Right forelimb (tissue), 1 donor: Measurements from ENCODE around the gene REG4.
"Not testable (repeated sequence)": the region's sequence is repeated elsewhere in the genome, so short reads cannot be mapped to it uniquely, and the experiment has no call there.

Experiments used
- DNase-seq: peaks from one replicate; pipeline ENCODE4 v3.0.0-alpha.2; 2018

The REG4 gene

GRCh38 chr1:119805746-119806145 is 5.5 kb downstream of the REG4 start:
- DNase-seq: no peak

- no peak for DNase-seq
Observed at GRCh38 chr1:119805247-119805646, 6.0 kb downstream of the REG4 start.

DNA sequence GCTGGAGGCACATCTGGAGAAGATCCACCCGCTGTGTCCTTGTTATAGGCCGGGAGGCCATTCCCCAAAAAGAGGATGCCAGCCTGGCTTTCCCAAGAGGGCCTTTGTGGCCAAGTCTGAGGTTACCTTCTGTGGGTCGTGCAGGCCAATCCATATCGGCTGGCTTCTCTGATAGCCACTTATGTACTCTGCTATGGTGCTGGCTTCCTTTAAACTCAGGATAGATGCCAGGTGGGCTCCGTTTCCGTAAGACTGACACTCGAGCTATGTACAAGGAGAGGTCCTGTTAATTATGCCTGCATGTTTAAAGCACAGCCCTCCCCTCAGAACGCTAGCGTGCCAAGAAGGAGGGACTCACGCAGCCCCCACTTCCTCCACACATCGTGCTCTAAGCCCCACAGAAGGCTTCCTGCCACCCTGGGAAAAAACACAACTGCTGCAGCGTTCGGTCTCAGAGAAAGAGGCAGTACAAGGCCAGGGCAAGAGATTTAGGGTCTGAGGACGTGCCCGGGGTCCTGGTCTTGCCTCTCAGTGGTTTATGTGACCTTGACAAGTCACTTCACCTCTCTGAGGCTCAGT is 11.6 kb downstream of the REG4 start:
- no peak for DNase-seq

DNA sequence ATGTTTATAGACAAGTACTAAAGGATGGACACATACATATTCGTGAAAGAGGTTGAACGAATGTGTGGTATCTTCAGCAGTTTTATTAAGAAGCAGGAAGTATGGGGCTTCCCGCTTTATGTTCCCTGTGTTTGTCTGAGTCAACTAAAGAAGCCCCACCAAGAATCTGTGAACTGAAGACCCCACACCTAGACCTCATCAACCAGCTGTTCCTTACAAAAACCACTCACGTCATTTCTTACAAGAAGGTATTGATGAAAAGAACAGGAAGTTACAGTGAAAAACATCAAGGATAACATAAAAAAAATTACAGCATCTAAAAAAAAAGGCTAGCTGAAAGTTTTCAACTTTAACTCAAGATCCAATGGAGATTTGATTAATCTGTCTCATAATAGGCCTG is 12.3 kb downstream of the REG4 start:
- DNase-seq: no peak

GRCh38 chr1:119797606-119798005 is 13.7 kb downstream of the REG4 start:
- DNase-seq: no peak

DNA sequence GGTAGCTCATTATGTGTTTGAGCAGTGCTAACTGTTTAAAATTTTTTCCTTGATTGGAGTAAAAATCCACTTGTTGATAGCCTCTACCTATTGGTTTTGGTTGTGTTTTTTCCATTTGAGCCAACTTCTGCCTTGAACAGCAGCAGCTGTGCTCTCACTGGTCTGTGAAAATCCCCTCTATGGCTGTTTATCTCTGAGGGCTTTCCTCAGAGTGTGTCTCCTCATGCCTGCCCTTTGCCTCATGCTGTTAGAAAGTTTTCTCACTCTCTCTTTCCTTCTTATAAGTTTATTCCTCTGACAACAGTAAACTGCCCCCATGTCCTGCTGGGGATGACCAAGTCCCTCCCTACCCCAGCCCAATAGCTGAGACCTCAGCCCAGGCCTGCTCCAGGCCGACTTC is 14.1 kb downstream of the REG4 start:
- no peak for DNase-seq

DNA sequence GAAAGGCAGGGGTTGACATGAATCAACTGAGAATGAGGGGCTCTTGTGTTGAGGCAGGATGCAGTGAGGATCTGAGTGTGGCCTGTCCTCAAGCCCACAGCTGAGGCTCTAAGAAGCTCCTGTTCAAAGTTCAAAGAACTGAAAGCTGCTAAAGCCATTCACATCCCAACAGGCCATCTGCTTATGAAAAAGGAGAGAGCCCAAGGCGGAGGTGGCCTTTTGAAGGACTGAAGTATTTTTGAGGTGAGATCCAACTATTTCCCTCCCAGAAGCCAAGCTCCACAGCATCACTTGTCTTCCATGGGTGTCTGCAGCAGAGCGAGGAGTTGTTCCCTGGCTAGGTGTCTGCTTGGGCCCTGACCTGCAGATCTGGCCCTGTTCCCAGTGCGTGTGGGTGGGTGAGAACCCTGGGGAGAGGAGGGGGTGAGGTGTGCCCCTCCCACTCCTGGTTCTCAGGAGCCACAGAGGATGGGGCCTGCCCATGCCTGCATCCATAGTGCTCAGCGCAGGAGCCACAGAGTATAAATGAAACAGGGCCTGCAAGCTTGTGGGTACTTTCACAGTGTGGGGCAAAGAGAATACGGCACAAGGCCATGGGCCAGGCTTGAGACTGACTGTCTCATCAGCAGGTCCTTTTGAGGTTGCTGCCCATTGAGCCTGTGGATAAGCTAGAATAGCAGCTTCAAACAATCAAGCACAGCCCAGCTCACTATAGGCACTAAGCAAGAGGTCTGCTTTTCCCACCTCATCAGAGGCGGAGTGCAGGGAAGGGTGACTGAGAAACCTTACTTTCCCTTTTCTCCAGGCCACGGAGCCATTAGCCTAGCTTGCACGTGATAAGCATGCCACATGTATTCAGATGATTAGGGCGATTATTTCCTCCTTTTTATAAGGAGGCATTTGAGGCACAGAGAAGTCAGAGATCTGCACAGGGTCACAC is 15.7 kb downstream of the REG4 start:
- peak; percentile 55 for DNase-seq

GRCh38 chr1:119794876-119795240 is 16.4 kb downstream of the REG4 start:
- DNase-seq: no peak

DNA sequence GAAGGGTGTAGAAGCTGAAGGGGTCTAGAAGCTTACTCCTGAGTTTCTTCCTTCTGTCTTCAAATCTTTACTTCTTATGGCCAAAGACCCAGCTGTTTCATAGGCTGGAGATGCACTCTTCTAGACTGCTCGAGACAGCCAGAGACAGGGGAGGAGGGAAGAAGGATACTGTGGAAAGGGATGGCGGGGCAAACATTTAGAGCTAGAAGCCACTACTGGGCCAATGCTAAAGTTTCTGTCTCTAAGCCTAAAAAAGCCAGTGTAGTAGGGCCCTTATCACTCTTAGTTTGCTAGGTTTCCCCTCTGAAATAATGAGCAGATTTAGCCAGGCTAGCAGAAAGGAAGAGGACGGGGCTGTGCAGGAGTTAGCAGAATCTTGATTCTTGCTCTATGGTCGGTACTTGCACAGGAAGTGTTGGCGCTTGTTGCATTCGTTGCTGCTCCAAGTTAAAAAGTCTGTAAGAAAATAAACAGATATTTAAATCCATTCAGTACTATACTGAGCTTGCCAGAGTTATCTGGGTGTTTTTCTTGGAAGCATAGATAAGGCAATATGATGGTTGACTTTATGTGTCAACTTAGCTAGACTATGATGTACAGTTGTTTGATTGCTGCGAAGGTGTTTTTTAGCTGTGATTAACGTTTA is 16.9 kb downstream of the REG4 start:
- DNase-seq: no peak

DNA sequence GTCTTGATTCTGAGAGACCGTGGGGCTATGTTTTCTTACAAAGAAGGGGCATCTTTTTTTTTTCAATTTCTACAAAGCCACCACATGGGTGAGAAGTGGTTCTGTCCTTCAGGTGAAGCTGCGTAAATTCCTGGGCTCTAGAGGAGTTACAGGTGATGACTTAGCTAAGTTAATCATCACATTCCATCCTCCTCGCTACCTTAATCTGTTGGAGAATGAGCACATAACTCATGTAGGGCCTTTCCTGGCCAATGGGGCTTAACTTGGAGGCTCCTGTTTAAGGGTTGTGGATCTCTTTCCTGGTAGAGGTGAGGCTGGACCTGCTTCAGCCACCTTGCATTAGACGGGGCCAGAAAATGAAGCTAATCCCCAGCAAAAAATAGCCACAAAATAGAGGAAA is 19.9 kb downstream of the REG4 start:
- no peak for DNase-seq

DNA sequence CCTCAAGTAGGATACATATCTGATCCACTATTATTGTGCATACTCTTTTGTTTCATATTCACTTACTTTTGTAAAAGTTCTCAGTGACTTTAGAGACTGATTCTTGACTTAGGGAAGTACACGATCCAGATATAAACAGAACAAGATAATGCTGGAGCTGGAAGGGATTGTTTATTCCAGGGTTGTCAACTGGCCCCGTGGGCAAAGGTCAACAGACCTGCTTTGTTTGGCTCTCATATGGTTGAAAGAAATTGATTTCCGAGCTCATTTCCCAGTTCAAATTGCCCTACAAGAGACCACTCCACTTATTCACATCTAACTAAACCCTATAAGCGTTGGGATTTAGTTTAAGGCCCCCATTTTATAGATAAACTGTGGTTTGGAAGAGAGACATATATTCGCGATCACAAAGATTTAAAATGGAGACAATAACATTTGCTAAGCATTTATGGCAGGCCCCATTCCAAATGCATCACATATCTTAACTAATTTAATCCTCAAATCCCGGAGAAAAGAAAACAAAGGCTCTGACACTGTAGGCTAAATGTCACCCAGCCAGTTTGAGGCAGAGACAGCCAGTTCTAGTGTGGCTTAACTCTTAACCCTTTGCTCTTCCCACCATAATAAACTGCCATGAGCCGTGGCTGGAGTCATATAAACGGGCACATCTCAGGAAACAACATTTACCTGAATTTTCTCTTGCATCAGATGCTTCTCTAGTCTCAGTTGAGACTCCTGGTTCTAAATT is 20.6 kb downstream of the REG4 start:
- DNase-seq: no peak

- no peak for DNase-seq
Observed at GRCh38 chr1:119787776-119788175, 23.5 kb downstream of the REG4 start.

DNA sequence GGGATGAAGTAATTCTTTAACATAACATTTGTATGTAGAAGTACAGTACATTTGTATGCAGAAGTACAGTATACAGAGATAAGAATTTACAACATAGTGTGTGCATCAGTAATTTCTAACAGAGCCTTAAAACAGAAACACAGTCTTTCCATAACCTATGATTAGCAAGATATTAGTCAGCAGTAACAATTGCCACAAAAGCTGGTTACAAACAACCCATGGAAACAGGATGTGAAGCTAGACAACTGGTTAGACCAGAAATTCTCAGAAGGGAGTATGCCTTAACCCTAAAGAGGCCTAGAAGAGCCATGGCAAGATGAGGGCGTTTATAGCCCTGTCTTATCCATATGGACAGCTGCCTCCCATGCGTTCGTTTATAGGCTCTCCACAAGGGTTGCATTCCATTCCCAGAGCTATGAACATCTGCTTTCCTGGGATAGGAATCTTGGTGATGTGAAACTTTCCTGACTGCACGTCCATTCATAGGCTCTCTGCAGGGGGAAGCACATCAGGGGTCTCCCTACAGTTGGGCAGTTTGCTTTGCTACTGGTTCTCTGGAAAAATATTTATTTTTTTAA is 24.7 kb downstream of the REG4 start:
- not testable (repeated sequence) for DNase-seq

GRCh38 chr1:119786046-119786445 is 25.2 kb downstream of the REG4 start:
- DNase-seq: not testable (repeated sequence)

- DNase-seq: no peak
Observed at GRCh38 chr1:119784191-119784781, 27.0 kb downstream of the REG4 start.

- no peak for DNase-seq
Observed at GRCh38 chr1:119783354-119784185, 27.7 kb downstream of the REG4 start.

DNA sequence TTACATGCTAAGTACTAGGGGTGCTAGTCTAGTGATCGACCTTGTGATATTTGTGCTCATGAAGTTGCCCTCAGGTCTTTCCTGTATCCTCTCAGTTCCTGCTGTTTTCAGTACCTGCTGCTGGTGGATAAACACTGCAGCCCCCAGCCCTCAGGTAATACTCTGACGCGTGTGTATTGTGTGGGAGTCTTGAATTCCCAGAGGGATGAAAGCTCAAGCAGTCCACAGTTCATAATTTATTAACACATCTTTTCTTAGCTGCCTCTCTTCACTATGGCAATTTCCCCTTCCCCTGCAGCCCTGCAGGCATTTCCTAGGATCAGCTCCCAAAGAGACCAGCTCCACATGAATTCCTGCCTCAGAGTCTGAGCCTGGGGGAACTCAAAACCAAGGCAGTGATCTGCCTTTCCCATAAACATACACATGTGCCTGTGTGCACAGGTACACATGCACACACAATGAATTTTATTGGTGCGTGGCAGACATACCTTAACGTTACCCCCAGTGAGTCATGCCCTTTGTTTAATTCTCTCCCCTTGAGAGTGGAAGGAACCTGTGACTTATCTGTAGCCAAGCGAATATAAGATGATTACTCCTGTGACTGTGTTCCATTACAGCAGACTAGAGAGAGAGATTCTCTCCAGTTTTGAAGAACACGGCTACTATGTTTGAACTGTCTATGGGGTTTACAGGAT is 28.5 kb downstream of the REG4 start:
- no peak for DNase-seq

DNA sequence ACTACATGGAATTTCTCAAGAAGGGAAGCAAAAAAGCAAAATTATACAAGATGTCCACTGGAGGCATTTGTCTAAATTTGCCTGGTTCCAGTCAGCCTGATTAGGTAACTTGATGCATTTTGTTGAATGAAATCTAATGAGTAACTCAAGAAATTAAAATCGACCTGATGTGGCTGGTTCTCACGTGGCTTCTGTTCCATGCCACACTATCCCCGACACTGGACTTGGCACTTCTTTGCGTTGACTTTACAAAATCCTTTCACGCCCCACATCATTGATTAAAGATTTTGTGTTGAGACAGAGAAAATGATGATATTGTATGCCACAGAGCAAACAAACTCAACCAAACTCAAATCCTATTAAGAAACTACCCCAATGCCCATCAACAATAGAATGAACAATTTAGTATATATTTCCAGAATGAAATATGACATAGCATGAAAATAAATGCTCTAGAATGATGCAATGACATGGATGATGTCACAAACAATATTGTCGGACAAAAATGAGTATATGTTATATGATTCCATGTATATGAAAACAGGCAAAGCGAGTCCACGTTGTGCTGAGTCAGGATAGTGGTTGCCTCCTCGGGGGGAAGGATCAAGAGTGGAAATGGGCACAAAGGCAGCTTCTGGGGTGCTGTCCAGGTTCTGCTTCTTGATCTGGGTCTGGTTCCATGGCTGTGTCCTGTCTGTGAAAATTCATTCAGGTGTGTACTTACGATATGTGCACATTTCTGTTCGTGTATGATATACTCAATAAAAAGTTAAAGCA is 29.6 kb downstream of the REG4 start:
- no peak for DNase-seq

DNA sequence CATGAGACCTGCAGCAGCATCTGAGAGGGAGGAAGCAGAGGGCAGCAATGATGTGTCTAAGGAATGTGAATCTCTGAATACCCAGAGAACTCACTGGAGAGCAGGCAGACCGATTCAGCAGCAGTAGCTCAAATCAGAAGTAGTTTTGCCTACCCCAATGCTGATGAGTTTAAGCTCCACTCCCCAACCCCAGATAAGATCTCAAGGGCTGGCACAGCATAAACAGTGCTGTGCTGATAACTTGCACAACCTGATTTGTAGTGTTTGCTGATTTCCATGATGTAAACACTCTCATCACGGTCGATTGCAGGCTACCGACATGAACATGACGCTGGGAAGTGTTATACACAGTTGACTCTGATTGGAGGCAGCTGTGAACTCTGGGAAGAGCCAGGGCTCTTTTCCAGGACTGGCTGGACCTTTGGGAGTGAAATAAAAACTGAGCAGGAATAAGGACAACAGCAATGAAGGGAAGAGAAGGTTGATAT is 31.3 kb downstream of the REG4 start:
- DNase-seq: no peak
